T follicular helper cell (primary cell): ENCODE results near the gene ECM1.

Experiments
- DNase-seq: peaks from one replicate; pipeline ENCODE4 v3.0.0-alpha.2; 2020; ENCODE audit warnings: low read depth
- total RNA-seq, 2 experiments: gene quantifications; one replicate each; lab custom pipeline; 2026; lab: John Stamatoyannopoulos, UW

The ECM1 gene
- 0.35 to 0.96 reads per million in 2 experiments for total RNA-seq

- DNase-seq: no peak
Observed at GRCh38 chr1:150507912-150508864, at the start of gene ECM1. TSS of gene ECM1 (plus strand) at chr1:150508109. CDS start at chr1:150508210, 101 bp downstream.

GRCh38 chr1:150464422-150464826, 43.5 kb upstream of the ECM1 start:
- DNase-seq: peak; percentile 54

- DNase-seq: no peak
Observed at GRCh38 chr1:150466964-150467363, 40.9 kb upstream of the ECM1 start.

GRCh38 chr1:150469291-150469690, 38.6 kb upstream of the ECM1 start:
- DNase-seq: no peak

- DNase-seq: no peak
Observed at GRCh38 chr1:150472601-150473200, 35.2 kb upstream of the ECM1 start.

GRCh38 chr1:150473659-150474058, 34.2 kb upstream of the ECM1 start:
- DNase-seq: no peak

GRCh38 chr1:150474869-150475268, 33.0 kb upstream of the ECM1 start:
- DNase-seq: no peak

GRCh38 chr1:150476754-150477153, 31.2 kb upstream of the ECM1 start:
- DNase-seq: no peak

GRCh38 chr1:150477320-150477719, 30.6 kb upstream of the ECM1 start:
- no peak for DNase-seq

- DNase-seq: no peak
Observed at GRCh38 chr1:150477733-150478132, 30.2 kb upstream of the ECM1 start.

- DNase-seq: no peak
Observed at GRCh38 chr1:150479370-150479769, 28.5 kb upstream of the ECM1 start.

GRCh38 chr1:150479927-150480352, 28.0 kb upstream of the ECM1 start:
- DNase-seq: no peak

- no peak for DNase-seq
Observed at GRCh38 chr1:150484431-150484830, 23.5 kb upstream of the ECM1 start.

- no peak for DNase-seq
Observed at GRCh38 chr1:150484861-150485260, 23.0 kb upstream of the ECM1 start.

GRCh38 chr1:150486966-150487762, 20.7 kb upstream of the ECM1 start, which contains the start of gene TARS2:
TSS of gene TARS2 (plus strand) at chr1:150487419. CDS start at chr1:150487451, 32 bp downstream.
- DNase-seq: peak; percentile 89

- DNase-seq: no peak
Observed at GRCh38 chr1:150487763-150488115, 20.2 kb upstream of the ECM1 start.

- DNase-seq: no peak
Observed at GRCh38 chr1:150493175-150493574, 14.7 kb upstream of the ECM1 start.

- no peak for DNase-seq
Observed at GRCh38 chr1:150498342-150498741, 9.6 kb upstream of the ECM1 start.

GRCh38 chr1:150505431-150505830, 2.5 kb upstream of the ECM1 start:
- DNase-seq: no peak

GRCh38 chr1:150508982-150509381, 1.1 kb downstream of the ECM1 start:
- DNase-seq: no peak

- no peak for DNase-seq
Observed at GRCh38 chr1:150511551-150511950, 3.6 kb downstream of the ECM1 start.

GRCh38 chr1:150511985-150512660, 4.2 kb downstream of the ECM1 start:
- no peak for DNase-seq
